ENCODE results near the gene RRP12.
A peak's percentile ranks its signal among the peaks of the same experiment; 100 is the strongest.

Gene RRP12

GRCh38 chr10:97336006-97336405, 65.1 kb downstream of the RRP12 start:
- DNase-seq (ENCODE audit: low read depth, low spot score), result no peak

GRCh38 chr10:97335188-97335619, 65.9 kb downstream of the RRP12 start:
- no peak for DNase-seq (ENCODE audit: low read depth, low spot score)

- DNase-seq (ENCODE audit: low read depth, low spot score), result peak; percentile 81
Observed at GRCh38 chr10:97334370-97335175, 66.6 kb downstream of the RRP12 start, which contains the start of gene FRAT2. Gene FRAT2 (minus strand): TSS chr10:97334729. CDS start chr10:97334572, 157 bp downstream.

DNA sequence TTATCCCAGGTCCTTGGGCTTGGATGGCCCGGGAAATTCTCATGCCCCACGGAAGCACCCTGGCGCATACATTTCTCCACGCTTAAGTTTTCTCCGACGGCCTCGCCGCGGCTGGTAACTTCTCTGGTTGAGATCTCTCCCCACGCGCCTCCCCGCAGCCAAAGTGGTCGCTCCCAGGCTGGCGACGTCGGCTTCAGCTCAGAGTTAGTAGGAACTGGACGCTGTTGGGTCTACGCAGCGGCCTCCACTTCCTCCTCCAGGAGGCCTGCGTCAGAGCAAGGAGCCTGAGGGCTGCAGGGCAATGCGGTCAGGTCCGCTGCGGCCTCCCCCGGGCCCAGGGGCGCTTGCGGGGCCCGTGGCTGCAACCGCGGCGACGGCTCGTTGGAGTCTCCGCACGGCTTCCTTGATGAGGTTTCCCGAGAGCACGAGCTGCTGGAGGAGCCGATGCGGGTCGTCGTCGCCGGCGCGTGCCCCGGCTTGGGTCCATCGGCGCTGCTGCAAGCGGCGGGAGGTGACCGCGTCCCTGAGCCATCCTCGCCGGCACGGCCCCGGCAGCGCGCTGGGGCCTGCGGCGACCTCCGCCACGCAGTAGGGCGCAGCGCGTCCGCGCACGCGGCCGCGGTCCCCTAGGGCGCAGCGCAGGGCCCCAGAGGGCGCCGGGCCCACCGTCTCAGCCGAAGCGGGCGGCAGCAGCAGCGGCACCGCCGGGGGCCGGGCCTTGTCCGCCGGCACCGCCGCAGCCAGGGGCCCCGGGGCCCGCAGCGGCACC, 67.4 kb downstream of the RRP12 start:
- DNase-seq (ENCODE audit: low read depth, low spot score), result no peak

- DNase-seq (ENCODE audit: low read depth, low spot score), result no peak
Observed at GRCh38 chr10:97333351-97333600, 67.9 kb downstream of the RRP12 start.

DNA sequence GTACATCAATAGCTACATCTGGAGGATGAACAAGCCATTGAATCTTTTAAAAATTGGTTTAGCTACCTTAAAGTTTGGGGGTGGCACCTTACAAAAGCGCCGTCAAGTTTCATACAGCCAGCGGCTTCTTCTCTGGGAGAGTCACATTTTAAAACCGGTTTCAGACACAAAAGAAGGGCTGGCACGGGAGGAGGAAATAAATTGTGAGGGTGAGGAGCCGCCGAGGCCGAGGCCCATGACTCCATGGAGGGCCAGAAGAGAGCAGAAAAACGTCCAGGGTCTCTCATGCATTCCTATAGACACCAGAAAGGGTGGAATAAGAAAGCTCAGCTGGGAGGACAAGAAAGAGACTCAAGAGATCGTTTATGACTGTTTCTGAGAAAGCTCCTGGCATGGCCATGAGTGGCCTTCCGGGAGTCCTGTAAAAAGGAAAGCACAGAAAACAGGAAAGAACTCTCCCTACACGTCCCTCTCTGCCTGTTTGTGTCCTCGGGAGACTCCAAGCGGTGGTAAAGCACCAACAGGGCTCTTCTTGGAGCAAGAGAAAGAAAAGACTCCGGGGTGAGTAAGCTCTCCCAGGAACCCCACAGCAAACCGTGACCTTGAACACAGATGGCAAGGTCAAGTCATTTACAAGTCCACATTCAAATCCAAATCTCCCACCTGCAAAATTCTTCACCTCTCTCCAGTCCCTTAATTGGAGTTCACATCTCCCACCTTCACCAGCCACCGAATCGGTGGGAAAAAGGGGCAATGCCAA, 68.4 kb downstream of the RRP12 start:
- DNase-seq (ENCODE audit: low read depth, low spot score), result peak; percentile 46

- DNase-seq (ENCODE audit: low read depth, low spot score), result no peak
Observed at GRCh38 chr10:97331153-97331703, 69.9 kb downstream of the RRP12 start.

DNA sequence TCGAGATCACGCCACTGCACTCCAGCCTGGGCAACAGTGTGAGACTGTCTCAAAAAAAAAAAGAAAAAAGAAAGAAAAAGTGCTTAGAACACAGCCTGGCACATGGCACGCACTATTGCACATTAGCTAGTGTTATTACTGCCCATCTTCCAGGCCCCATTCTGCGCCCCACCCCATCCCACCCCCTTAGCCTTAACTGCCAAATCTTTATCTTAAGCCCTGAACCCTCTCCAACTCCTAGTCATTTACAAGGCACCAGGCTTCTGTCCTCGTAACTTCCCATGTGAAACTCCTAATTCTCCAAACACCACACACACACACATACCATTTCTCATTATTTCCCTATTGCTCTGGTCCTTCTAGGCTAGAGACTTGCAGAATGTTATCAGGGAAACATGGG, 71.4 kb downstream of the RRP12 start:
- DNase-seq (ENCODE audit: low read depth, low spot score), result no peak

- no peak for DNase-seq (ENCODE audit: low read depth, low spot score)
Observed at GRCh38 chr10:97328646-97329453, 72.3 kb downstream of the RRP12 start.

- no peak for DNase-seq (ENCODE audit: low read depth, low spot score)
Observed at GRCh38 chr10:97327348-97328294, 73.5 kb downstream of the RRP12 start.

- DNase-seq (ENCODE audit: low read depth, low spot score), result no peak
Observed at GRCh38 chr10:97325754-97326153, 75.4 kb downstream of the RRP12 start.

GRCh38 chr10:97323501-97323900, 77.6 kb downstream of the RRP12 start:
- no peak for DNase-seq (ENCODE audit: low read depth, low spot score)

GRCh38 chr10:97321804-97322190, 79.3 kb downstream of the RRP12 start:
- no peak for DNase-seq (ENCODE audit: low read depth, low spot score)

GRCh38 chr10:97321032-97321803, 79.9 kb downstream of the RRP12 start:
- no peak for DNase-seq (ENCODE audit: low read depth, low spot score)

GRCh38 chr10:97320480-97321031, 80.6 kb downstream of the RRP12 start:
- DNase-seq (ENCODE audit: low read depth, low spot score), result no peak

DNA sequence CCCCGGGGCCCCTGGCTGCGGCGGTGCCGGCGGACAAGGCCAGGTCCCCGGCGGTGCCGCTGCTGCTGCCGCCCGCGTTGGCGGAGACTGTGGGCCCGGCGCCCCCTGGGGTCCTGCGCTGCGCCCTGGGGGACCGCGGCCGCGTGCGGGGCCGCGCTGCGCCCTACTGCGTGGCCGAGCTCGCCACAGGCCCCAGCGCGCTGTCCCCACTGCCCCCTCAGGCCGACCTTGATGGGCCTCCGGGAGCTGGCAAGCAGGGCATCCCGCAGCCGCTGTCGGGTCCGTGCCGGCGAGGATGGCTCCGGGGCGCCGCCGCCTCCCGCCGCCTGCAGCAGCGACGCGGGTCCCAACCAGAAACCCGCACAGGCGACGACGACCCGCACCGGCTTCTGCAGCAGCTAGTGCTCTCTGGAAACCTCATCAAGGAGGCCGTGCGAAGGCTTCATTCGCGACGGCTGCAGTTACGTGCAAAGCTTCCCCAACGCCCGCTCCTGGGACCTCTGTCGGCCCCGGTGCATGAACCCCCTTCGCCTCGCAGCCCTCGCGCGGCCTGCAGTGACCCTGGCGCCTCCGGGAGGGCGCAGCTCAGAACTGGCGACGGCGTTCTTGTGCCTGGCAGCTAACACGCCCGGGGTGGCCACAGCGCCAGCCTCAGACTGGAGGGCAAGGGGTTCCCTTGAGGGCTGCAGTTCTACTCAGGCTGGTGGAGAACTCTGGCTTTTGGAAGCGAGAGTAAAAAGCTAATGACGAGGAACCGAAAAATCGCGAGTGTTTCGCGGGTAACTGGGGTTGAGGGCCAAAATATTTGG, 81.3 kb downstream of the RRP12 start:
- no peak for DNase-seq (ENCODE audit: low read depth, low spot score)

GRCh38 chr10:97318772-97319651, 82.1 kb downstream of the RRP12 start, which contains the start of gene FRAT1:
Gene FRAT1 (plus strand): TSS chr10:97319271. CDS start chr10:97319454, 183 bp downstream.
- peak; percentile 80 for DNase-seq (ENCODE audit: low read depth, low spot score)

Data from brain pericyte (primary cell).